Neural progenitor cell (in vitro differentiated cells): ENCODE data around the gene MGLL. TPM values are rescaled to one million over a fixed set of nuclear protein-coding genes. Genes with fewer than 3 reads are reported as not detected.

Experiments used
- DNase-seq: peaks from one replicate; pipeline ENCODE4 v3.0.0-alpha.2; 2016; ENCODE audit warnings: low spot score
- H2AFZ ChIP-seq: fragments of 200-600 bp; sonication (generic); replicated peaks from 2 replicates; pipeline ENCODE4 v1.6.1; 2016; ENCODE audit warnings: antibody characterized with exemption
- H3F3A ChIP-seq: fragments of 200-600 bp; sonication (generic); 2 replicates; pipeline ENCODE4 v1.6.1; 2016; ENCODE audit warnings: antibody characterized with exemption, low read depth
- H3K27ac ChIP-seq: fragments of 200-600 bp; sonication (generic); 2 replicates; pipeline ENCODE4 v1.5.1; 2016; ENCODE audit warnings: mild to moderate bottlenecking
- H3K27me3 ChIP-seq: fragments of 200-600 bp; sonication (generic); 2 replicates; pipeline ENCODE4 v1.6.1; 2016; ENCODE audit warnings: mild to moderate bottlenecking, moderate library complexity
- H3K36me3 ChIP-seq: fragments of 200-600 bp; sonication (generic); 2 replicates; pipeline ENCODE4 v1.5.1; 2016
- H3K4me1 ChIP-seq: fragments of 200-600 bp; sonication (generic); 2 replicates; pipeline ENCODE4 v1.6.1; 2016; ENCODE audit warnings: mixed run types
- H3K4me2 ChIP-seq: fragments of 200-600 bp; sonication (generic); 2 replicates; pipeline ENCODE4 v1.6.1; 2016
- H3K4me3 ChIP-seq: fragments of 200-600 bp; sonication (generic); 2 replicates; pipeline ENCODE4 v1.5.1; 2016
- H3K79me2 ChIP-seq: fragments of 200-600 bp; sonication (generic); 2 replicates; pipeline ENCODE4 v1.6.1; 2016; ENCODE audit warnings: low read depth
- H3K9ac ChIP-seq: fragments of 200-600 bp; sonication (generic); 2 replicates; pipeline ENCODE4 v1.6.1; 2016
- H3K9me3 ChIP-seq: fragments of 200-600 bp; sonication (generic); 2 replicates; pipeline ENCODE4 v1.5.1; 2016; ENCODE audit warnings: low read depth
- H4K20me1 ChIP-seq: fragments of 200-600 bp; sonication (generic); 2 replicates; pipeline ENCODE4 v1.6.1; 2016; ENCODE audit warnings: low read depth
- H3K27ac Mint-ChIP-seq: 3 replicates; pipeline ENCODE4 v1.8.0; 2021; ENCODE audit warnings: mixed read lengths
- H3K27me3 Mint-ChIP-seq: 2 replicates; pipeline ENCODE4 v1.8.0; 2022; ENCODE audit warnings: low read depth, mild to moderate bottlenecking, inconsistent platforms, moderate library complexity, mixed read lengths; ENCODE audit not compliant: insufficient read depth
- H3K36me3 Mint-ChIP-seq: 3 replicates; pipeline ENCODE4 v1.8.0; 2021; ENCODE audit warnings: mixed read lengths
- H3K4me1 Mint-ChIP-seq: 3 replicates; pipeline ENCODE4 v1.8.0; 2021; ENCODE audit warnings: mixed read lengths
- H3K4me3 Mint-ChIP-seq: 3 replicates; pipeline ENCODE4 v1.8.0; 2021; ENCODE audit warnings: mild to moderate bottlenecking, moderate library complexity, mixed read lengths
- H3K9me3 Mint-ChIP-seq: 3 replicates; pipeline ENCODE4 v1.8.0; 2020; ENCODE audit warnings: mixed read lengths
- EZH2 ChIP-seq: fragments of 200-600 bp; sonication (generic); IDR thresholded peaks from 2 replicates; pipeline ENCODE4 v1.6.1; 2017; ENCODE audit warnings: antibody characterized with exemption, mild to moderate bottlenecking, moderate library complexity
- EZH2phosphoT487 ChIP-seq: fragments of 200-600 bp; sonication (generic); IDR thresholded peaks from 2 replicates; pipeline ENCODE4 v1.6.1; 2017; ENCODE audit warnings: antibody characterized with exemption
- total RNA-seq: library from RNA; depleted of rRNA; stranded (reverse); fragments of >200 nt; gene quantifications from 2 replicates; pipeline ENCODE4 v1.2.3, GENCODE V29; 2015; ENCODE audit warnings: low replicate concordance
- TF ChIP-seq, protein P1 (sequence below): fragments of 200-600 bp; sonication (generic); IDR thresholded peaks from 2 replicates; pipeline ENCODE4 v1.5.1; 2017; ENCODE audit warnings: antibody characterized with exemption, mild to moderate bottlenecking

MGLL gene
- total RNA-seq, 1 donor from 2014 or later: 0.15 TPM

DNA sequence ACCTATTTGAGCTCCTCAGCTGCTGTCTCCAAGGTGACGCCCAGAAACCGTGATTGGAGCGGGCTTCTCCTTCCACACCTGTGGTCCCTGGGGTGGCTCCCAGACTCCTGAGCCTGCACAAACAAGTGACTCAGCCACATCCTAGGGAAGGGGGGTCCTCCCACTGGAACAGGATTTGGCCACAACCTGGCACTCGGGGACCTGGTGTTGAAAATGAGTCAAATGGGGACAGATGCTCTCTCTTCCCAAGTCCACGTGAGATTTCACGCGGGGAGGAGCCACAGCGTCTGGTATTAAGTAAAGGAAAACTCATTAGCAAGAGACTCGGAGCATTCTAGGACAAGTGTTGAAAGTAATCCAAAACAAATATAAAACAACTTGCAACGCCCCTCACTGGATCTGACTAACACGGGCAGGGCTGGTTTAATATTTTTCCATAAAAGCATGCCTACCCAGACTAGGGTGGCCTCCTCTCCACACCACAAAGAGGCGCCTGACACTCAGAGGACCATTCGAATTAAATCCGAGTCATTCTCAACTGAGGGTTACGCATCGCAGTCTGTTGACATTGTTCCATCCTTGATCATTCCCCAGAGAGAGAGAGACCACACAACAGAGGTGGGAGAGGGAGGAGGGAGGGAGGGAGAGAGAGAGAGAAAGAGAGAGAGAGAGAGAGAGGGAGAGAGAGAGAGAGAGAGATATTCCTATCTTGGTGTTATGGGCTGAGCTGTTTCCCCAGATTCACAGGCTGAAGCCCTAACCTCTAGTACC, 74.4 kb downstream of the MGLL start:
- no peak for DNase-seq
- Histone ChIP-seq H3K4me2 (no peak overlapping the region), H3F3A (no peaks in the 10 kb centered on the region), H3K9ac (no peak overlapping the region), H3K27ac (no peak overlapping the region), H3K36me3 (no peaks in the 10 kb centered on the region), H3K9me3 (no peaks in the 10 kb centered on the region), H3K79me2 (no peaks in the 10 kb centered on the region), H3K4me3 (no peak overlapping the region), H4K20me1 (no peaks in the 10 kb centered on the region), H3K4me1 (no peaks in the 10 kb centered on the region), H3K27me3 (no peaks in the 10 kb centered on the region), H2AFZ (no peak overlapping the region)
- H3K36me3 Mint-ChIP-seq: no peaks in the 10 kb centered on the region
- peaks cover 23% of the 10 kb centered on the region for H3K4me1 Mint-ChIP-seq
- no peak overlapping the region for H3K27ac Mint-ChIP-seq
- TF ChIP-seq, protein P1, sequence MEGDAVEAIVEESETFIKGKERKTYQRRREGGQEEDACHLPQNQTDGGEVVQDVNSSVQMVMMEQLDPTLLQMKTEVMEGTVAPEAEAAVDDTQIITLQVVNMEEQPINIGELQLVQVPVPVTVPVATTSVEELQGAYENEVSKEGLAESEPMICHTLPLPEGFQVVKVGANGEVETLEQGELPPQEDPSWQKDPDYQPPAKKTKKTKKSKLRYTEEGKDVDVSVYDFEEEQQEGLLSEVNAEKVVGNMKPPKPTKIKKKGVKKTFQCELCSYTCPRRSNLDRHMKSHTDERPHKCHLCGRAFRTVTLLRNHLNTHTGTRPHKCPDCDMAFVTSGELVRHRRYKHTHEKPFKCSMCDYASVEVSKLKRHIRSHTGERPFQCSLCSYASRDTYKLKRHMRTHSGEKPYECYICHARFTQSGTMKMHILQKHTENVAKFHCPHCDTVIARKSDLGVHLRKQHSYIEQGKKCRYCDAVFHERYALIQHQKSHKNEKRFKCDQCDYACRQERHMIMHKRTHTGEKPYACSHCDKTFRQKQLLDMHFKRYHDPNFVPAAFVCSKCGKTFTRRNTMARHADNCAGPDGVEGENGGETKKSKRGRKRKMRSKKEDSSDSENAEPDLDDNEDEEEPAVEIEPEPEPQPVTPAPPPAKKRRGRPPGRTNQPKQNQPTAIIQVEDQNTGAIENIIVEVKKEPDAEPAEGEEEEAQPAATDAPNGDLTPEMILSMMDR: no peak
- TF ChIP-seq EZH2 (no peak), EZH2phosphoT487 (no peak)
- no peak overlapping the region for H3K4me3 Mint-ChIP-seq
- H3K9me3 Mint-ChIP-seq: no peaks in the 10 kb centered on the region
- no peaks in the 10 kb centered on the region for H3K27me3 Mint-ChIP-seq

DNA sequence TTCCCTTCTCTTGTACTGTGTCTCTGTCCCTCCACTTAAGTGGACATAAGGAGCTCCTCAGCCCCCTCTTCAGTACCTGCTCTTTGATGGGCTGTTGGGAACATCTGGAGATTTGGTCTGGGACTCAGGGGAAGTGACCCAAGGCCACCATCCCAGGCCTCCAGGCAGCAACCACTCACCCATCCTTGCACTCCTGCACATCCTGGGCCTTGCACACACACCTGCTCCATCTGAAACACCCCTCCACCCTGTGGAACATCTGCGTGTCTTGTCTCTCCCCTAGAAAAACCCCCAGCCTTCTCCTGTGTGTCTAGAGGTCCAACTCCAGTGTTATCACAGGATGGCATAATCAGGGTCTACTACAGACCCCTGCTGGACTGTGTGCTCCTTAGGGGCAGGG, 75.2 kb downstream of the MGLL start:
- Histone ChIP-seq H3K27ac (no peak overlapping the region), H3K36me3 (no peaks in the 10 kb centered on the region), H3F3A (no peaks in the 10 kb centered on the region), H3K4me2 (no peak overlapping the region), H3K9me3 (no peaks in the 10 kb centered on the region), H2AFZ (no peak overlapping the region), H3K27me3 (no peaks in the 10 kb centered on the region), H4K20me1 (no peaks in the 10 kb centered on the region), H3K4me3 (no peak overlapping the region), H3K79me2 (no peaks in the 10 kb centered on the region), H3K9ac (no peak overlapping the region), H3K4me1 (no peaks in the 10 kb centered on the region)
- Mint-ChIP-seq H3K9me3 (no peaks in the 10 kb centered on the region), H3K36me3 (no peaks in the 10 kb centered on the region), H3K27ac (no peak overlapping the region), H3K27me3 (no peaks in the 10 kb centered on the region), H3K4me3 (no peak overlapping the region), H3K4me1 (peaks cover 23% of the 10 kb centered on the region)
- no peak for TF ChIP-seq EZH2phosphoT487
- TF ChIP-seq EZH2: no peak
- TF ChIP-seq, protein P1: no peak
- DNase-seq: no peak

DNA sequence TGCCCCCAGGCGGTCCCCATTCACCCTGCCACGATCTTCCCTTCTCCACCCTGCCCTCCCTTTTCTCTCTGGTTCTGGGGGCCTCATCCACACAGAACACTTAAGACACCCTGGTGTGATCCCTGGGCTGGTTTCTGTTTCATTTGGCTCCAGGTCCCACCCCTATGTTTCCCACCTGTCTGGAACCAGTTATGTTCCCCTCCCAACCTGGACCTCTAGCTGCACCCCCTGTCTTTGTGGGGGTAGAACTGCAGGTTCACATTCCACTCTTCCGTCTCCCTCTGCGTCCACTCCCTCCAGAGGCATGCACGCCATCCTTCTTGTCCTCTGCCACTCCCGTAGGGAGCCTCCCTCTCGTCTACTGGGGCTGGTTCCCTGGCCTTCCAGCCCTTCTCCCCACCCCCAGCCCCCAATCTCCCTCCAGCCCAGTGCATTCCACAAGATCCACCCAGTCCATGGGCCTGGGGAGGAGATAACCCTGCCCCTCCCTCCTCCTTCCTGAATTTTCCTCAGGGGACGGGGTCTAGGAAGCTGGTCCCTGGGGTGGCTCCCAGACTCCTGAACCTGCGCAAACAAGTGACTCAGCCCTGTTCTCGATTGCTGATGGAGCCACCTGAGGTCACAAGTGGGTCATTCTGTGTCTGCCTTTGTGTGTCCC, 75.8 kb downstream of the MGLL start:
- H4K20me1 ChIP-seq: no peaks in the 10 kb centered on the region
- no peaks in the 10 kb centered on the region for H3K9me3 ChIP-seq
- no peaks in the 10 kb centered on the region for H3K4me1 ChIP-seq
- Mint-ChIP-seq H3K9me3 (no peaks in the 10 kb centered on the region), H3K36me3 (no peaks in the 10 kb centered on the region), H3K27ac (no peak overlapping the region), H3K4me3 (no peak overlapping the region), H3K27me3 (peaks cover 1% of the 10 kb centered on the region), H3K4me1 (peaks cover 23% of the 10 kb centered on the region)
- no peaks in the 10 kb centered on the region for H3F3A ChIP-seq
- H3K27ac ChIP-seq: no peak overlapping the region
- no peak overlapping the region for H3K4me2 ChIP-seq
- no peak for DNase-seq
- no peak overlapping the region for H3K4me3 ChIP-seq
- TF ChIP-seq EZH2 (no peak), EZH2phosphoT487 (no peak)
- TF ChIP-seq, protein P1: no peak
- no peaks in the 10 kb centered on the region for H3K79me2 ChIP-seq
- no peak overlapping the region for H2AFZ ChIP-seq
- H3K27me3 ChIP-seq: no peaks in the 10 kb centered on the region
- no peaks in the 10 kb centered on the region for H3K36me3 ChIP-seq
- no peak overlapping the region for H3K9ac ChIP-seq
